ENCODE results near the gene C1QTNF8. TPM values are rescaled to one million over a fixed set of nuclear protein-coding genes. Genes with fewer than 3 reads are reported as not detected.

C1QTNF8 gene
- total RNA-seq, 1 experiment from 2014 or later: not detected

DNA sequence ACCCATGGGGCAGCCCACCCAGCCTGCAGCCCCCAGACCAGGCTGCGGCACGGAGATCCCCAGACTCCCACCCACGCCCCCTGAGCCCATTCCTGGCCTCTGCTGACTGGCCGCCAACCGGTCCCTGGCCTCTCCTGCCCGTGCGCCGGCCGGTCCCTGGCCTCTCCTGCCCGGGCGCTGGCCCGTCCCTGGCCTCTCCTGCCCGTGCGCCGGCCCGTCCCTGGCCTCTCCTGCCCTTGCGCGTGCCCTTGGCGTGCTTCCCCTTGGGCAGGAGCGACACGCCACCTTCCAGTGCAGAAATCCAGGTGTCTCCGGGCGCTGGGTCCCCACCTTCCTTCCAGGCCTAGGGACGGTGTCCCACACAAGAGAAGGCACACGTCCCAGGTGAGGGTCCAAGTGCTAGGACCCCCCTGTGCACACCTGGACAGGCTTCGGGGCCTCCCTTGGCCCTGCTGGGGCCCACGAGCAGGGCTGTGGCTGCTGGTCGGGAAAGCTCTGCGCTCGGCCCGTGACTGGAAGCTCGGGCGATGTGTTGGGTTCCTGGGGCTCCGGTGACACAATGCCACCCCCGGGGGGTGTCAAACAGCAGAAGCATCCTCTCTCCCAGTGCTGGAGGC is 35.4 kb upstream of the C1QTNF8 start:
- H3K27ac Mint-ChIP-seq: no peak overlapping the region
- Histone ChIP-seq H2AK5ac (ENCODE audit: insufficient read length, low read length) (no peak overlapping the region), H3K14ac (ENCODE audit: insufficient read depth, low read length) (no peak overlapping the region; the same call in 1 of the 2 replicates), H4K8ac (replicated peaks; ENCODE audit: insufficient read length, low read depth, low read length) (no peak overlapping the region), H3K79me2 (ENCODE audit: insufficient read depth, low read length) (no peaks in the 10 kb centered on the region), H3K18ac (ENCODE audit: insufficient read length, low read depth, low read length) (no peak overlapping the region), H4K20me1 (ENCODE audit: control insufficient read depth, insufficient read depth, insufficient read length) (no peaks in the 10 kb centered on the region), H2BK20ac (ENCODE audit: low read depth, low read length, poor library complexity, severe bottlenecking) (no peak overlapping the region), H3K56ac (ENCODE audit: insufficient read length, low read depth, low read length) (no peak overlapping the region), H4K5ac (ENCODE audit: insufficient read length, low read depth, low read length) (no peak overlapping the region), H3K4me1 (ENCODE audit: insufficient read depth, low read length) (no peaks in the 10 kb centered on the region), H2BK120ac (ENCODE audit: low read depth, low read length, poor library complexity, severe bottlenecking) (no peak overlapping the region), H2BK12ac (ENCODE audit: insufficient read length, low read depth, low read length) (no peak overlapping the region), H3K4me2 (ENCODE audit: insufficient read depth, insufficient read length, low read length) (no peak overlapping the region), H3K9me3 (ENCODE audit: control insufficient read depth, low read depth, low read length) (no peaks in the 10 kb centered on the region), H2AFZ (ENCODE audit: low read length) (no peak overlapping the region), H3K27me3 (ENCODE audit: insufficient read depth, low read length) (no peaks in the 10 kb centered on the region), H3K9ac (ENCODE audit: extremely low read depth, insufficient read length, low read length) (no peak overlapping the region), H2BK5ac (ENCODE audit: insufficient read length, low read length) (no peak overlapping the region), H3K79me1 (ENCODE audit: insufficient read depth, low read depth, low read length, poor library complexity, severe bottlenecking) (no peaks in the 10 kb centered on the region), H3K23ac (ENCODE audit: insufficient read length, low read depth, low read length) (no peak overlapping the region), H4K91ac (ENCODE audit: insufficient read length, low read depth, low read length) (no peak overlapping the region), H3K27ac (ENCODE audit: insufficient read length, low read depth, low read length) (no peak overlapping the region), H3K23me2 (ENCODE audit: insufficient read length, low read depth, low read length, poor library complexity, severe bottlenecking) (no peaks in the 10 kb centered on the region), H3K4ac (ENCODE audit: low read depth, low read length) (no peak overlapping the region), H3T11ph (ENCODE audit: low read length) (no peak overlapping the region), H2BK15ac (ENCODE audit: low read depth, low read length) (no peak overlapping the region)
- peaks cover 2 to 7% of the 10 kb centered on the region in 2 experiments; a peak in 2 of 4 replicates for H3K4me1 Mint-ChIP-seq
- TF ChIP-seq, protein P1, sequence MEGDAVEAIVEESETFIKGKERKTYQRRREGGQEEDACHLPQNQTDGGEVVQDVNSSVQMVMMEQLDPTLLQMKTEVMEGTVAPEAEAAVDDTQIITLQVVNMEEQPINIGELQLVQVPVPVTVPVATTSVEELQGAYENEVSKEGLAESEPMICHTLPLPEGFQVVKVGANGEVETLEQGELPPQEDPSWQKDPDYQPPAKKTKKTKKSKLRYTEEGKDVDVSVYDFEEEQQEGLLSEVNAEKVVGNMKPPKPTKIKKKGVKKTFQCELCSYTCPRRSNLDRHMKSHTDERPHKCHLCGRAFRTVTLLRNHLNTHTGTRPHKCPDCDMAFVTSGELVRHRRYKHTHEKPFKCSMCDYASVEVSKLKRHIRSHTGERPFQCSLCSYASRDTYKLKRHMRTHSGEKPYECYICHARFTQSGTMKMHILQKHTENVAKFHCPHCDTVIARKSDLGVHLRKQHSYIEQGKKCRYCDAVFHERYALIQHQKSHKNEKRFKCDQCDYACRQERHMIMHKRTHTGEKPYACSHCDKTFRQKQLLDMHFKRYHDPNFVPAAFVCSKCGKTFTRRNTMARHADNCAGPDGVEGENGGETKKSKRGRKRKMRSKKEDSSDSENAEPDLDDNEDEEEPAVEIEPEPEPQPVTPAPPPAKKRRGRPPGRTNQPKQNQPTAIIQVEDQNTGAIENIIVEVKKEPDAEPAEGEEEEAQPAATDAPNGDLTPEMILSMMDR (conservative IDR thresholded peaks at IDR 0.05): no peak
- DNase-seq: no peak
- no peaks in the 10 kb centered on the region for H3K36me3 Mint-ChIP-seq (ENCODE audit: insufficient read depth in 1 of 3, low read depth in 3 of 3)
- WGBS (ENCODE audit: extremely low coverage, insufficient read length, low lambda C conversion rate): no CpG with 5 or more reads among the region's 35 CpGs
- no peak overlapping the region for H3K4me3 Mint-ChIP-seq
- no peaks in the 10 kb centered on the region for H3K9me3 Mint-ChIP-seq
- peaks cover 3% of the 10 kb centered on the region for H3K27me3 Mint-ChIP-seq (ENCODE audit: low read depth)
